T1000 (cell line): ENCODE data around the gene AKAP13.

Experiments
- DNase-seq: peaks from one replicate; lab custom pipeline; 2025; ENCODE audit warnings: mixed read lengths; lab: John Stamatoyannopoulos, UW

AKAP13 gene

DNA sequence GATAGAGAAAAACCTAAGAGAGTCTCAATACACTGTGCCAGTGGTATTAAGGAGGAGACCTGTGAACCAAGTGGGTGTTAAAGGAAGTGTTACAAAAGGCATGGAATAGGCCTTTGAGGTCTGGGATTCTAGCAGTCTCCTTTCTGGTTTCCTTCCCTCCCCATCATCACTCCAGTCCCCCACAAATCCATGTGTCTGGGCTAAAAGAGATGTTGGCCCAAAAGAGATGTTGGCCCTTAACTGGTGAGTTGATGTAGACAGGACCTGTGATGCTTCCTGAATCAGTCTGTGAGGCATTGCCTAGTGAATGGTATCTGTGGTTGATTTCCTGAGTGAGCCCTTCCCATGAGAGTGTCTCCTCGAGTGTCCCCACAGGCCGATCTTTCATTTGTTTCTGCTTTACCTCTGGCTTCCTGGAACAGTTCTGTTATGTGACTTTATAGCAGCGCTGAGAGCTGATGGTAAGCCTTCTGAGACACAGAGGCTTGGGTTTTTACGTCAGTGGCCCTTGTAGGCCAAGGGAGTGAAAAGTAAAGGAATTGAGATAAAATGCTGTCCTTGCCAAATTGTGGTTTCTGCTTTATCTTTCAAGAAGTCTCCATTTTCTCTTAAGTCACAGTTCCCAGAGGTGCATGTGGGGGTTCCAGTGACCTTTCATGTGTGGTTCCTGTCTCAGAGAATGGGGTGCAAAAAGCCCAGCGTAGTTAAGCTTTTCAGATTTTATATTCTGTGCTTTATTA is 326.5 kb downstream of the AKAP13 start:
- no peak for DNase-seq

DNA sequence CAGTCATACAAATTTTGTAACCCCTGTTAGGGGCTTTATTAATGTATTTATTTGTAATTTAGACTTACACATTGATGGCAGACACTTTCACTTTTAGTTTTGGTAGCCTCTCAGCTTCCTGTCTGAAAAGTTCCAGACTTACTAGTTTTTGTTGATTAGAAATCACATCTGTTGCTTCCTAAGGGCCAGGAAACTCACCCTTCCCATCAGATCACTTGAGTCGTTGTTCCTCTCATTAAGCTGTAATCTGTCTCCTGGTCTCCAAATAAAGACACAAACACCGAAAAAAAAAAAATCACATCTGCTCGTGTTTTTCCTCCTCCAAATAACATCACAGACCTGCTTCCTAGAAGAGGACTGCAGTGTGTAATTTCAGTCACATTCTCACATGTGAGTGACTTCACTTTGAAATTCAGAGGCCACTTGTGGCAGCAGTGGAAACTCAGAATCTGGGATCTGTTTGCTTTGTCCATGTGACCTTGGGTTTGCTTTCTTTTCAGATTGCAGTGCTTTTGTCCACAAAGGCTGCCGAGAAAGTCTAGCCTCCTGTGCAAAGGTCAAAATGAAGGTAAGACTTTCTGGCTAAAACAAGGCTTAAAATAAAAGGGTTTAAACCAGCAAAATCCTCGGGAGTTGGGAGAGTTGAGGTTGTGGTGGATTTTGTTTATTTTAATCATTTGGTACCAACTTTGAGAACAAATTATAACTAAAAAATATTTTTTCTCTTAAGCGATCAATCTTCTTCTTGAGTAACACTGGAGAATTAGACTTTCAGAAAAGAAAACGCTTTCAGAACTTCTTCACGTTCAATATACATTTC is 327.3 kb downstream of the AKAP13 start:
- no peak for DNase-seq

DNA sequence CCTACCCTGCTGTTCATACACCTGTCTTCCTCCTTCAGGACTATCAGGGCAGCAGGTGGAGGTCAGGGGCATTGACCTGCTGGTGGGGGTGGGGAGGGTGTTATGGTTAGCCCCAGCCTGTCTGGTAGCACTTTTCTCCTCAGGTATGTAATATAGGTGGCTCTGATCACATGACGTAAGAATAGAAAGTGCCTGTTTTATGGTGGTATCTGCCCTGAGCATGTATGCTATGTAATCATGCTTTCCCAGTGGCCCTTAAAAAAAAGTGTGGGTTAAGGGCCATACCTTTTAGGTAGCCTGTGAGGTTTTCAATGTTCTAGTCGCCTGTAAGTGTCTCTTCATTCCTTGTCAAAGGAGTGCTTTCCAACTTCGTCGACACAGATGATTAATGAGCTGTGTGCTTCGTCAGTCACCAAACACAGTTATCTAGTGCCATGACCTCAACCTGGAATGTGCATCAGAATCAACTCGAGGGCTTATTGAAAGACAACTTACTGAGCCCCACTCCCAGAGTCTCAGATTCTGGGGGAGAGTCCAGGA is 328.1 kb downstream of the AKAP13 start:
- DNase-seq, result no peak

DNA sequence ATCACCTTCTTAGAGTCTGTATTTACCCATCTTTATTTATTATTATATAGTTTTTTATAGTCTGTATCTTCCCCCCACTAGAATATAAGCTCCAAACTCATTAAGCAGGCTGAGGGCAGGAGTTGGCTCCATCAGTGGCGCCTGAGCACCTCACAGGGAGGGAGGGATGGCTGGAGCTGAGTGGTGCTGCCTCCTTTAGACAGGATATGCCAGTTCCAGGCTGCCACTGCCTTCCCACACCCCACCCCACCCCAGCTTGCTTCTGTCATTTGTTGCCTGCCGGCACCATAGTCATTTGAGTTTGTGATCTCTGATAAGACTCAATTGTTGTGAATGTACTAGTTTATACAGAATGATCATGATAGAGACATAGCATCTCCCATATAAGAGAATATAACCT is 328.8 kb downstream of the AKAP13 start:
- DNase-seq, result no peak

DNA sequence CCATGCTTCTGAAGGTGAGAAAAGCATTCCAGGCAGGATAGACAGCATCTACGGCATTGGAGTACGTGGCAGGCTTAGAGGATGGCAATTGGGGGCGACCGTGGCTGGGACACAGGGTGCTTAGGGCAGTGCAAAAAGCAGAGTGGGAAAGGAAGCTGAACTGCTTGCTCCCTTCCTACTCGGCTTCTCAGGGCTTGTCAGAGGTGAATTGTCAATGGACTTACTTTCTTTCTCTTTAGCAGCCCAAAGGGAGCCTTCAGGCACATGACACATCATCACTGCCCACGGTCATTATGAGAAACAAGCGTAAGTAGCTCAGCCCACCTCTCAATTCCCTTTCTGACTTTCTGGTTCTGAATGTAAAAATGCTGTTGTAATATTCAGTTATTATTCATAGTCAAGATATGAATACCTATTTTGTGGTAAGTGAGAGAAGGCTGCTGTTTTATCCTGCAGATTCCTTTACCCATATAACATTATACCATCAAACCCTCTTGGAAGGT is 330.0 kb downstream of the AKAP13 start:
- DNase-seq, result no peak

DNA sequence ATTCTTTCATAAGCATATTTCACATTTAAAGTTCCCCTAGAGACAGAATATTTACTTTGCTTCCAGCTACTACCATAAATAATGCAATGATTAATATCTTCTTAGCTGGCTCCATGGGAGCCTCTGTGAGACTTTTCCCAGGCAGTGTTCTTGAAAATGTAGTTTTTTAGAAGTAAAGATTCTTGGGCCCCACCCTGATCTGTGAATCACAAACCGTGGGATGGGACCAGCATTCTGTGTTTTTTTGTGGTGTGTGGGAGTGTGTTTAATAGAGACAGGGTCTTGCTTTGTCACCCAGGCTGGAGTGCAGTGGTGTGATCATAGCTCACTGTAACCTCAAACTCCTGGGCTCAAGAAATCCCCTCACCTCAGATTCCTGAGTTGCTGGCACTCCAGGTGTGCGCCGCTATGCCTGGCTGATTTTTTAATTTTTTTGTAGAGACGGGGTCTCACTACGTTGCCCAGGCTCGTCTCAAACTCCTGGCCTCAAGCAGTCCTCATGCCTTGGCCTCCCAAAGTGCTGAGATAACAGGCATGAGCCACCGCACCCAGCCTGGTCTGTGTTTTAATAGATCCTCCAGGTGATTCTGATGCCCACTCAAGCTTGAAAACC is 331.3 kb downstream of the AKAP13 start:
- no peak for DNase-seq

DNA sequence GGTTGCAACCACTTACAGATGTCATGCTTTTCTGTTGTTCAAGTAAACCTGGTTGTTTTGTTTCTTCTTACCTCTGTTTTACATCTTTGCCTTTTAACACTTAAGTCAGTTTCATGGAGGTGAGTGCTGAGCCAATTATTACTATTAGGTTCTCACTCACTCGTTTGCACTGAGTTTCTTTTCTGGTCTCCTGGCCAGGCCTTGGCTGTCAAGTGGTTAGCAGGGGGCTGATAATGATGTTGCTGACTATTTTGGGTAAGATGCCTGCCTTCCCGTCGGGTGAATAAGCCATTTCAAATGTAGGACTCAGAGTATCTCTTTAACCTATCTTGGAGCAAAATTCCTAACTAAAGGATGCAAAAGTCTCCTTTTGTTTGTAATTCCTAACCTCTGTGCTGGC is 335.9 kb downstream of the AKAP13 start:
- no peak for DNase-seq

DNA sequence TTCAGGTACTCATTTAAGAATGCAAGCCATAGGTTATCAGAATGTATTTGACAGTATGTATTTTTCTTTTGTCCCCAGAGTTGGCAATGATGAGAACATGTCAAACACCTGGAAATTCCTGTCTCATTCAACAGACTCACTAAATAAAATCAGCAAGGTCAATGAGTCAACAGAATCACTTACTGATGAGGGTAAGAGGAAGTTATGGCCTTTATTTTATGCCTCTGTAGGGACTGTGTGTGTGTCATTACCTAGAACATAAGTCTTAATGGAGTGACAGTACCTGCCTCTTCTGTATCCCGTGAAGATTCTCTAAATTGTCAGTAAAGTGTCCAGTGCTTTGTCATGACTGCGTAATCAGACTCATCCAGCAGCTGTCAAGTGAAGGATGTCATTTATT is 336.8 kb downstream of the AKAP13 start:
- DNase-seq, result no peak

DNA sequence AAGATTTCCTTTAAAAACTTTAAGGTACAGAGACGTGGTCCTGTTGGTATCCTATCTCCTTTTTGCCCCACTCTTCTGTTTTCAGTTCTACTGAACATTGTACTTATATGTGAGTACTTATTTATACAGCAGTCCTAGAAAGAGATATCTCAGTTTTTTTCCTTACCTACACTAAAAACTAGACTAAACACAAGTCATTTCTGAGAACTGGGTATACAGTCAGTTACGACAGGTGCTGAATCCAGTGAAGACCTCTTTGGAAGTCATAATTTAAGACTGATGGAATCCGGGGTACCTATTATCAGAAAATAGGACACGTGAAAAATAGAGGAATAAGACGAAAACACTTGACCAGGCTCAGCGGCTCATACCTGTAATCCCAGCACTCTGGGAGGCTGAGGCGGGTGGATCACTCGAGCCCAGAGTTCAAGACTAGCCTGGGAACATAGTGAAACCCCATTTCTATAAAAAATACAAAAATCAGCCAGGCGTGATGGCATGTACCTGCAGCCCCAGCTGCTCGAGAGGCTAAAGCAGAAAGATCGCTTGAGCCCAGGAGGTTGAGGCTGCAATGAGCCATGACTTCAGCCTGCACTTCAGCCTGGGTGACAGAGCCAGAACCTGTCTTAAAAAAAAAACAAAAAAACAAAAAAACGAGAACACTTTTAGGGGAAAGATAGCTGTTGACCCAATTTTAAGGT is 338.0 kb downstream of the AKAP13 start:
- DNase-seq, result no peak

DNA sequence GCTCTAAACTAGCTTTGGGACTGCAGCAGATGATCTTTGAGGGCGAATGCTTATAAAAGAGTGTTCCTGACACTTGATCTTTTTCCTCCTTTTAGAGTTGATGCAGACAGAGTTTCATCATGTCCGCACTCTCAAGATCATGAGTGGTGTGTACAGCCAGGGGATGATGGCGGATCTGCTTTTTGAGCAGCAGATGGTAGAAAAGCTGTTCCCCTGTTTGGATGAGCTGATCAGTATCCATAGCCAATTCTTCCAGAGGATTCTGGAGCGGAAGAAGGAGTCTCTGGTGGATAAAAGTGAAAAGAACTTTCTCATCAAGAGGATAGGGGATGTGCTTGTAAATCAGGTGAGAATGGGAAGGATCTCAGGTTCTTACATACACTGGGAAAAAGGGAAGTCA is 338.6 kb downstream of the AKAP13 start:
- DNase-seq, result no peak

DNA sequence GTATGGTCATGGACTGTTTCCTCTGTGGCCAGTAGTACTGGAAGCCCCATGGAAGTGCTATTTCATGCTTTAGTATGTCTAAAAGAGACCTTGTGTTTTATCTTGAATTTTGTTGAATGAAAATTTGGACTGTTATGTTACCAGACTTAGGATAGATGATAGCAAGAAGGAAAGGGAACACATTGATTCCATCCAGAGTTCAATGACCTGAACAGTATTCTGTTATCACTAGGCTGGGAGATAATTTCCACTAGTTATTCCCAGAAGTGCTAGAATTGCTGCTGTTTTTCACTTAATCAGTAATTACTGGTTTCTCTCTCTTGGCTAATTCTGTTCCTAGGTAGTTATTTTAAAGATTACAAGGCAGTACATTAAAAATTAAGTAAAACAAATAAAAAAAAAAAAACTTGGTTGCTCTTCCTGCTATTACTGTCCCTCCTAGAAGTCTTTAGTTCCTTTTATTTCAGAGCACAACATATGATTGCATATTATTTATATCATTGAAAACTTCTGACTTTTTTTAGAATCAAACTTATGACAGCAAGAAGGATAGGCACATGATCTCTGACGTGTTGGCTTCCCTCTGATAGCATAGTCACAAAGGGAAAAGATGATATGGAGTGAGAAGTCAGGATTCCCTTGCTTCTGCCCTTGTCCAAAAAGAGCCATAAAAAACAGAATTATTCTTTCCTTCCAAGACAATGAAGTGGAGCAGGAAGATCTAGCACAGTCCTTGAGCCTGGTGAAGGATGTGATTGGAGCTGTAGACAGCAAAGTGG is 342.2 kb downstream of the AKAP13 start:
- DNase-seq, result no peak

DNA sequence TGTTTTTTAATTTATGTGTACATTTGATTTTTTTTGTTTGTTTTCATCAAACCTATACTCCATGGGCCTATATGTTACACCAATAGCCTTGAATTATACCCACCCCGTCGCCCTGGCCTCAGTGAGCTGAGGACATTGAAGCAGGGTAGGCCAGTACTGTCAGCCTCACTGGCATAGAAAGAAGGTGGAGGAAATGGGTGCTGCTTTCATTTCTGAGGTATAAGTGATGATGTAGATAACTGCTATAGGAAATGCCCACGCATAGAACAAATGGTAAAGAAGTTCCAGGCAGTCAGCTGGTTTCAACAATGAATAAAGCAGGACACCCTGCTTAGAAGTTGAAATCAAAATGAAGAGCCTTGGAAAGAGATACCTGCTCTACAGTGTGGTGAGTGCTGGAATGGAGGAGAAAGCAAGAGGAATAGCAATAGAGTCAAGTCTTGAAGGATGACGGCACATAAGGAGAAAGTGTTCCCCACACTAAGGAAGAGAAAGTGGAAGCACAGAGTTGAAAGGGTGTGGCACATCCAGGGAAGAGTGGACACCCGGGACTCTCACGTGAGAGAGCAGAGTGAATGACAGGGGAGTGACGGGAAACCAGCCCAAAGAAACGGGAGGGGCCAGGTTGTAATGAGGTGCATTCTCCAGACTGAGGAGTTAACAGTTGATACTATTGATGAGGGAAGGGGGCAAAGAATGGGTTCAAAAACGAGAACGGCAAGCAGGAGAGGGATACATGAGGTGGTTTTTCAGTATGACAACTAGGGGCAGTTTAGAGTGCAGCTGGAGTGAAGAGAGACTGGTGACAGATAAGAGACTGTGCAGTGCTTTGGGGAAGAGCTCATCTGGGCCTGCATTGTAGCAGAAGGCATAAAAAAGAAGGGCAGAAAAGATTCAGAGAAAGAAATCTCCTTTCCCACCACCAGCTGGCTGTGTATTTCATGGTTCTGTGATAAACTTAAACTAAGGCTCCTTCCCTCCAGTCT is 343.9 kb downstream of the AKAP13 start:
- DNase-seq, result no peak

DNA sequence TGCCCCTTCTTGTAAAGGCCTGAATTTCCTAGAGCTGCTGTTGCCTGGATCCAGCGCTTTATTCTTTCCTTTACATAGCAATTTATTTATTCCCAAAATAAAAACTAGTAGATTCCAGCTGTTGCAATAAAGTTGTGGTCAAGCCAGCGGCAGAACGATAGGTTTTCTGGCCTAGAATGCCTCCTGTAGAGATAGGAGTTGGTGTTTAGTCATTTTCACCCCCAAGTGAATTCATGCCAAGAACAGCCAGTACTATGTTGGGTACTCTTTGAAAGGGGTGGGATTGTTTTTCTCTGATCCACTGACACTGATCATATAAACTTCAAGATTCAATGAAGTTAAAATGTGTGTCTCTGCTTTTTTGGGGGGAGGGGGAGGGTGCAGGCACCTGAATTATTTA is 344.6 kb downstream of the AKAP13 start:
- DNase-seq, result no peak

DNA sequence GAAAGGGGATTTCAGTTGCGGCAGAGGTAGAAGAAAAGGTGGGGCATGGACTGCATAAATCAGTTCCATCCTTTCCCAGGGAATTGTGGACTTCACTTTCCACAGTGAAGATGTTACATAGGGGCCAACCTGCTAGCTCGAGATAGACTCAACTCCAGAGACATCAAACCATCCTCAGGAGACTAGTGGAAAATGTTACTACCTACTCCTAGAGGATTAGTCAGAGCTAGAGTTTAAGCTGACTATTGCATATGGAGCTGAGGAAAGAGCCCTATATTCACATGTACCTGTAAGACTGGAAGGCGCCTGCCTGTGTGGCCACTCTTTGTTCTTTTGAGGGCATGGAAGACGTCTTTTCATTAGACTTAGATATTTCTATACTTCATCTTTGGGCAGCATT is 345.2 kb downstream of the AKAP13 start:
- no peak for DNase-seq

DNA sequence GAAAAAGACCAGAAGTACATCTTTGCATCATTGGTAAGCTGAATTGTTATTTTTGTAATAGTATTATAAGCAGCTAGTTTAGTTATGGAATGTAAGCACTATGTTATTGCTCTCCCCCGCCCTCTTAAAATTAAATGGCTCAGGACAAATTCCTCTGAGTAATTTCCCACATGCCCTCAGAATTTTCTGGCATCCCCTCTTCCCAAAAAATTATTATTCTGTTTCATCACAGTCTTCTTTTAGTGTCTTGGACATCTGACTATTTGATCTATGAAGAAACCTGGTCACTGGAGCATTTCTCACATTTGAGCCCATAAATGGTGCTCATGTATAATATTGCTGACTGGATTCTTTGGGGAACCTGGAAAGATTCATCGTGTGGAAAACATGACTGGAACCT is 346.1 kb downstream of the AKAP13 start:
- no peak for DNase-seq

DNA sequence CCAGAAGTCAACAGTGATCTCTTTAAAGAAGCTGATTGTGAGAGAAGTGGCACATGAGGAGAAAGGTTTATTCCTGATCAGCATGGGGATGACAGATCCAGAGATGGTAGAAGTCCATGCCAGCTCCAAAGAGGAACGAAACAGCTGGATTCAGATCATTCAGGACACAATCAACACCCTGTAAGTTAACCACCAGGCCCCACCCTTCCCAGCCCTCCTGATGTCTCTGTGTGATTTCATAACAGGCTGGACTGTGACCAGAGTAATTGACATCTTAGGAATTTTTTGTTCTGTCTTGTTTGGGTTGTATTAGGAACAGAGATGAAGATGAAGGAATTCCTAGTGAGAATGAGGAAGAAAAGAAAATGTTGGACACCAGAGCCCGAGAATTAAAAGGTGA is 346.7 kb downstream of the AKAP13 start:
- DNase-seq, result no peak

DNA sequence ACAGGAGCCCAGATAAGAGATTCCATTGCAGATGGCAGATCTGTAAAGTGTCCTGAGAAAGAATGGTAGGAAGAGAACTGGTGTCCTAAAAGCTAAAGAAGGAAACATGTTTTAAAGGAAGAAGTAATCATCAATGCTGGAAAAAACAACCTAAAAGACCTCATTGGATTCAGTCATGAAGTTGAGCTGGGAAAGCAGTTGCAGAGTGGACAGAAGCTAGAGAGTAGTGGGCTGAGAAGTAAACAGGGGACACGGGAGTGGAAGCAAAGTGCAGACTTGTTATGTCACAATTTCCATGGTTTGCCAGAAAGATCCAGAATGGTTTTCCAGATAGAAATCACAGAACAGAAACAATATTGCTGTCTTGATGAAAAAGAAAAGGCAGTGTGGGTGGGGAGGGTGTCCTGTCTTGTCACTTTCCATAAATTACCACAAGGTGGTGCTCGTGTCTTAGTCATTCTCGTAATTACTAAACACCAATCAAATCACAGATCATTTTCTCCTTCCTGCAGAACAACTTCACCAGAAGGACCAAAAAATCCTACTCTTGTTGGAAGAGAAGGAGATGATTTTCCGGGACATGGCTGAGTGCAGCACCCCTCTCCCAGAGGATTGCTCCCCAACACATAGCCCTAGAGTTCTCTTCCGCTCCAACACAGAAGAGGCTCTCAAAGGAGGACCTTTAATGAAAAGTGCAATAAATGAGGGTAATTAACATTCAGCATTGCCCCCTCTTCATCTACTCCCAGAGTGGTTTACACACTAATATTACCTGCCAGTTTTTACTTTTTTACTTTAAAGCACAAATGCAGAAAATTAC is 349.8 kb downstream of the AKAP13 start:
- peak; percentile 30 for DNase-seq

DNA sequence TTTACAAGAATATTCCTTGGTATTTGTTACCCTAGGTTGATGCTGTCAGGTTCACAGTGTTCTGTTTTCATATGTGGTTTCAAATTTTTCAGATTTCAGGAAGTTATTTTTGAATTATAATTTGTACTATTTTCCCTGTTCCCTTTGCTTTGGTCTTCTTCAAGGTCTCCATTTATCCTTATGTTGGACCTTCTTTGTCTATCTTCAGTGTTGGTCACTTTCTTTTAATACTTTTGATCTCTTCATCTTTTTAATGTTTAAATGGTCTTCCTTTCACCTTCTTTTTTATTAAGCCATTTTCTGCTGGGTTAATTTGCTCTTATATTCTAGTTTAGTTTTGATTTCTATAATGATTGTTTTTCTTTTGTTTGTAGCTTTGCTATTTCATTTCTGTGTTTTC is 353.0 kb downstream of the AKAP13 start:
- DNase-seq, result no peak

DNA sequence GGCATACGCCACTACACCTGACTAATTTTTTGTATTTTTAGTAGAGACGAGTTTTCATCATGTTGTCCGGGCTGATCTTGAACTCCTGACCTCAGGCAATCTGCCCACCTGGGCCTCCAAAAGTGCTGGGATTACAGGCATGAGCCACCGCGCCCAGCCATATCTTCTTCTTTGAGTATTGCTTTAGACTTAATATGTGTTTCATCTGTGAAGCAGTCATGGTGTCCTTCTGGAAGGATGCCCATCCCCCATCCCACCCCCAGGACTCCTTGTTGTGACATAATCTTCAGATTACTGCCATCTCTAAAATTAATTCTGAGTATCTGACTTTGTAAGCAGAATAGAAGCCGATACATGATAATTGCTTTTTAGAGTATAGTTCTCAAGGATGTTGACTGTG is 356.7 kb downstream of the AKAP13 start:
- no peak for DNase-seq
